Loucy (cell line): ENCODE measurements around the gene GFER.
"Not testable (repeated sequence)": the region's sequence is repeated elsewhere in the genome, so short reads cannot be mapped to it uniquely, and the experiment has no call there.

Experiments
- H2AFZ ChIP-seq: fragments of 200-600 bp; sonication (generic); 2 replicates; pipeline ENCODE4 v1.6.0; 2016; ENCODE audit warnings: antibody characterized with exemption, mild to moderate bottlenecking, low read length, moderate library complexity
- H3F3A ChIP-seq: fragments of 200-600 bp; 2 replicates; pipeline ENCODE4 v1.6.0; 2016; ENCODE audit warnings: antibody characterized with exemption, low read depth, mild to moderate bottlenecking
- H3K27me3 ChIP-seq: fragments of 200-600 bp; sonication (generic); 2 replicates; pipeline ENCODE4 v1.6.1; 2014; ENCODE audit warnings: low read length, mild to moderate bottlenecking; ENCODE audit not compliant: insufficient read depth, poor library complexity, severe bottlenecking
- H3K36me3 ChIP-seq: fragments of 200-600 bp; sonication (generic); 2 replicates; pipeline ENCODE4 v1.6.1; 2016; ENCODE audit warnings: low read length; ENCODE audit not compliant: insufficient read depth
- H3K4me1 ChIP-seq: fragments of 200-600 bp; sonication (generic); 2 replicates; pipeline ENCODE4 v1.5.1; 2014; ENCODE audit warnings: low read length, mild to moderate bottlenecking; ENCODE audit not compliant: insufficient read depth, poor library complexity, severe bottlenecking
- H3K4me2 ChIP-seq: fragments of 200-600 bp; sonication (generic); 2 replicates; pipeline ENCODE4 v1.6.0; 2014; ENCODE audit warnings: antibody characterized with exemption, low read length, low read depth, mild to moderate bottlenecking; ENCODE audit not compliant: poor library complexity, severe bottlenecking
- H3K4me3 ChIP-seq: fragments of 200-600 bp; sonication (generic); 2 replicates; pipeline ENCODE4 v1.5.1; 2014; ENCODE audit warnings: low read length, mild to moderate bottlenecking, mixed read lengths; ENCODE audit not compliant: poor library complexity, severe bottlenecking
- H3K79me2 ChIP-seq: fragments of 200-600 bp; sonication (generic); 2 replicates; pipeline ENCODE4 v1.6.1; 2014; ENCODE audit warnings: low read length; ENCODE audit not compliant: insufficient read depth
- H3K9ac ChIP-seq: fragments of 200-600 bp; sonication (generic); 2 replicates; pipeline ENCODE4 v1.6.0; 2014; ENCODE audit warnings: mild to moderate bottlenecking, low read depth, low read length, moderate library complexity; ENCODE audit not compliant: poor library complexity, severe bottlenecking
- H3K9me2 ChIP-seq: fragments of 200-600 bp; sonication (generic); replicated peaks from 2 replicates; pipeline ENCODE4 v1.6.1; 2016; ENCODE audit warnings: low read depth, low read length, mixed read lengths
- H3K9me3 ChIP-seq: fragments of 200-600 bp; sonication (generic); 2 replicates; pipeline ENCODE4 v1.6.1; 2014; ENCODE audit warnings: mild to moderate bottlenecking, antibody characterized with exemption, low read length, low read depth; ENCODE audit not compliant: insufficient read depth
- H4K20me1 ChIP-seq: fragments of 200-600 bp; sonication (generic); 2 replicates; pipeline ENCODE4 v1.6.0; 2014; ENCODE audit warnings: antibody characterized with exemption, low read length, mild to moderate bottlenecking; ENCODE audit not compliant: insufficient read depth, poor library complexity, severe bottlenecking
- EZH2phosphoT487 ChIP-seq: fragments of 200-600 bp; IDR thresholded peaks from 2 replicates; pipeline ENCODE4 v1.6.1; 2018; ENCODE audit warnings: antibody characterized with exemption, mild to moderate bottlenecking, moderate library complexity, borderline replicate concordance
- TF ChIP-seq, protein P1 (sequence below): fragments of 200-600 bp; sonication (generic); conservative IDR thresholded peaks from 2 replicates; pipeline ENCODE4 v1.5.1; 2014; ENCODE audit warnings: mild to moderate bottlenecking, antibody characterized with exemption, low read length

Gene GFER

DNA sequence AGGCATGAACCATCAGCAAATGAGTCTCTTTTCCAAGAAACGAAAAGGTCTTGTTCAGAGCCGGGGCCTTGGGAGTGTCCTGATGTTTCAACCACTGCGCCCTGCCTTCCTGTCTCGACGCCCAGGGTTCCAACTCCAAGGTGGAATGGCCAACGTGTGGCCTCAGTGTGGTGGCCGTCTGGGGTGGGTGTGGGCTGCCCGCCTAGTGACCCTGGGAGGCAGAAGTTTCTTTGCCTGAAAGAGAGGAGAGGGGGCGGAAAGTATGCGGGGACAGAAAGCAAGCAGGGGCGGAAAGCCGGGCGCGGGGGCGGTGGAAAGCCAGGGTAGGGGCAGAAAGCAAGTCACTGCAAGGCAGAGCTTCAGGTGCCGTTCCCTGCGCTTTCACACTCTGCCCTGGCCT is 45.1 kb upstream of the GFER start:
- H3K9me2 ChIP-seq = no peaks in the 10 kb centered on the region
- H3K9me3 ChIP-seq = no peaks in the 10 kb centered on the region
- H3K79me2 ChIP-seq = peaks cover 11% of the 10 kb centered on the region; the same call in 1 of the 2 replicates
- H3K4me1 ChIP-seq = peaks cover 5% of the 10 kb centered on the region
- TF ChIP-seq, protein P1, sequence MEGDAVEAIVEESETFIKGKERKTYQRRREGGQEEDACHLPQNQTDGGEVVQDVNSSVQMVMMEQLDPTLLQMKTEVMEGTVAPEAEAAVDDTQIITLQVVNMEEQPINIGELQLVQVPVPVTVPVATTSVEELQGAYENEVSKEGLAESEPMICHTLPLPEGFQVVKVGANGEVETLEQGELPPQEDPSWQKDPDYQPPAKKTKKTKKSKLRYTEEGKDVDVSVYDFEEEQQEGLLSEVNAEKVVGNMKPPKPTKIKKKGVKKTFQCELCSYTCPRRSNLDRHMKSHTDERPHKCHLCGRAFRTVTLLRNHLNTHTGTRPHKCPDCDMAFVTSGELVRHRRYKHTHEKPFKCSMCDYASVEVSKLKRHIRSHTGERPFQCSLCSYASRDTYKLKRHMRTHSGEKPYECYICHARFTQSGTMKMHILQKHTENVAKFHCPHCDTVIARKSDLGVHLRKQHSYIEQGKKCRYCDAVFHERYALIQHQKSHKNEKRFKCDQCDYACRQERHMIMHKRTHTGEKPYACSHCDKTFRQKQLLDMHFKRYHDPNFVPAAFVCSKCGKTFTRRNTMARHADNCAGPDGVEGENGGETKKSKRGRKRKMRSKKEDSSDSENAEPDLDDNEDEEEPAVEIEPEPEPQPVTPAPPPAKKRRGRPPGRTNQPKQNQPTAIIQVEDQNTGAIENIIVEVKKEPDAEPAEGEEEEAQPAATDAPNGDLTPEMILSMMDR = no peak
- no peak for TF ChIP-seq EZH2phosphoT487
- no peaks in the 10 kb centered on the region for H3K27me3 ChIP-seq
- H4K20me1 ChIP-seq = no peaks in the 10 kb centered on the region
- H3K9ac ChIP-seq = no peak overlapping the region
- no peaks in the 10 kb centered on the region for H3K36me3 ChIP-seq
- no peaks in the 10 kb centered on the region for H3F3A ChIP-seq
- H2AFZ ChIP-seq = no peak overlapping the region
- H3K4me2 ChIP-seq = no peak overlapping the region
- H3K4me3 ChIP-seq = no peak overlapping the region

DNA sequence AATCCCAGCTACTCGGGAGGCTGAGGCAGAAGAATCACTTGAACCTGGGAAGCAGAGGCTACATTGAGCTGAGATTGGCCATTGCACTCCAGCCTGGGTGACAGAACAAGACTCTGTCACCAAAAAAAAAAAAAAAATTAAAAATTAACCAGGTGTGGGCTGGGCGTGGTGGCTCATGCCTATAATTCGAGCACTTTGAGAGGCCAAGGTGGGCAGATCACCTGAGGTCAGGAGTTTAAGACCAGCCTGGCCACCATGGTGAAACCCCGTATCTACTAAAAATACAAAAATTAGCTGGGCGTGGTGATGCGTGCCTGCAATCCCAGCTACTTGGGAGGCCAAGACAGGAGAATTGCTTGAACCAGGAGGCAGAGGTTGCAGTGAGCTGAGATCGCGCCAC is 44.2 kb upstream of the GFER start:
- H3K4me1 ChIP-seq, H3K9me3 ChIP-seq, H3K4me2 ChIP-seq, H3K9me2 ChIP-seq, H3K4me3 ChIP-seq, H2AFZ ChIP-seq, H3K9ac ChIP-seq, H3F3A ChIP-seq, H3K27me3 ChIP-seq, H4K20me1 ChIP-seq, H3K36me3 ChIP-seq: not testable (repeated sequence)
- peaks cover 11% of the 10 kb centered on the region; the same call in 1 of the 2 replicates for H3K79me2 ChIP-seq

DNA sequence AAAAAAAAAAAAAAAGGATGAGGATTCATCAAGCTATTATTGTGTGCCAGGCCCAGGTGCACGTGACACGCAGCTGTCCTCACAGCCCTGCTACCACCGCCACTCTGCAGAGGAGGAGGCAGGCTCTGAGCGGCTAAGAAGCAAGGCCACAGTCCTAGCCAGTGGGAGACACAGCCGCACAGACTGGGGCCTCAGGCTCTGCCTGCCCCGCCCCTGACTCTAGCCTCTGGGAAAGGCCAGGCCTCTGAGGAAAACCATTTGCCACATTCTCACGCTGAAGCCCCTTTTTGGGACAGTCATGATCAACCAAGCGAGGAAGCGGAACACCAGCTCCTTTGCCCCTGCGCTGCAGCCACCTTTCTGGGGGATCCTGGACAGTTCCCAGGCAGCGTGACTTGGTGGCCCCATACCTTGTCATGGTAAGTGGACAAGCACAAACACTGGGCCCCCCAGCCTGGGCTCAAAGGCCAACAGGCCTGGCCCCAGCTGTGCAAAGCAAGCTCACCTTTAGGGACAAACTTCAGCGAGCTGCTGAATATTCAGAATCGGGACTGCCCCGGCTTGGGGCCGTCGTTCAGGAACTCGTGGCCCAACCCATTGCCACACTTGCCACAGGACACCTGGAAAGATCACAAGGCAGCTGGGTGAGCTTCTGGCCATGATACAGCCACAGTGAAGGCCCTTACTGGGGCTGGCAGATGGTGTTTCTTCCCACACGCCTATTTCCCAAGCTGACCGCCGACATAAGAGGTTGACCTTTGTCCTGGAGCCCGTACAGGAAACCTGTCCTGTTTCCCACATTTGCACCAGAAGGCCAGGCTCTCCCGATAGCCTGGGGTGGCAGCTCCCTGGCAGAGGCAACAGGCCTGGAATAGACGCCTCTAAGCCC is 43.5 kb upstream of the GFER start:
- TF ChIP-seq, protein P1 = no peak
- no peak for TF ChIP-seq EZH2phosphoT487
- Histone ChIP-seq H4K20me1 (no peaks in the 10 kb centered on the region), H3K9ac (no peak overlapping the region), H3K36me3 (no peaks in the 10 kb centered on the region), H2AFZ (no peak overlapping the region), H3K4me1 (peaks cover 5% of the 10 kb centered on the region), H3K9me3 (no peaks in the 10 kb centered on the region), H3F3A (no peaks in the 10 kb centered on the region), H3K4me3 (no peak overlapping the region), H3K27me3 (no peaks in the 10 kb centered on the region), H3K9me2 (no peaks in the 10 kb centered on the region), H3K79me2 (peaks cover 11% of the 10 kb centered on the region; the same call in 1 of the 2 replicates), H3K4me2 (no peak overlapping the region)
